Neural crest cell (in vitro differentiated cells): ENCODE measurements around the gene MYH15. TPM values are rescaled to one million over a fixed set of nuclear protein-coding genes. Genes with fewer than 3 reads are reported as not detected.

Experiments
- DNase-seq: peaks from one replicate; pipeline ENCODE4 v3.0.0; 2021; ENCODE audit warnings: low read depth, mixed read lengths, low spot score
- H3K27ac Mint-ChIP-seq: one replicate; pipeline ENCODE4 v1.8.0; 2021; ENCODE audit warnings: mild to moderate bottlenecking, mixed read lengths; ENCODE audit not compliant: unreplicated experiment
- H3K27me3 Mint-ChIP-seq: 2 replicates; pipeline ENCODE4 v1.8.0; 2021; ENCODE audit warnings: low read depth, mild to moderate bottlenecking, mixed read lengths
- H3K36me3 Mint-ChIP-seq: 2 replicates; pipeline ENCODE4 v1.8.0; 2021; ENCODE audit warnings: low read depth, mild to moderate bottlenecking, mixed read lengths
- H3K4me1 Mint-ChIP-seq: 2 replicates; pipeline ENCODE4 v1.8.0; 2021; ENCODE audit warnings: mixed read lengths
- H3K4me3 Mint-ChIP-seq: one replicate; pipeline ENCODE4 v1.8.0; 2021; ENCODE audit warnings: mild to moderate bottlenecking, mixed read lengths
- H3K9me3 Mint-ChIP-seq: 2 replicates; pipeline ENCODE4 v1.8.0; 2021; ENCODE audit warnings: mixed read lengths
- CTCF ChIP-seq: fragments of 200-600 bp; sonication (generic); conservative IDR thresholded peaks from 2 replicates; pipeline ENCODE4 v1.5.0; 2021; ENCODE audit warnings: antibody characterized with exemption, mild to moderate bottlenecking
- total RNA-seq: library from RNA; stranded (reverse); gene quantifications from 2 replicates; pipeline ENCODE4 v1.2.1, GENCODE V29; 2021

MYH15 gene
- total RNA-seq, 1 donor from 2014 or later: 0.16 TPM

- Mint-ChIP-seq H3K27me3 (no peaks in the 10 kb centered on the region), H3K4me1 (no peaks in the 10 kb centered on the region), H3K27ac (no peak overlapping the region), H3K4me3 (no peak overlapping the region), H3K9me3 (peaks cover 8% of the 10 kb centered on the region), H3K36me3 (peaks cover 10% of the 10 kb centered on the region)
- no peak for DNase-seq
- TF ChIP-seq CTCF: no peak
These were observed 81.8 kb downstream of the MYH15 start for GRCh38 chr3:108428586-108428985.

- H3K4me3 Mint-ChIP-seq: no peak overlapping the region
- no peak for DNase-seq
- no peaks in the 10 kb centered on the region for H3K4me1 Mint-ChIP-seq
- peaks cover 2% of the 10 kb centered on the region for H3K9me3 Mint-ChIP-seq
- no peak for TF ChIP-seq CTCF
- H3K27me3 Mint-ChIP-seq: no peaks in the 10 kb centered on the region
- no peaks in the 10 kb centered on the region for H3K36me3 Mint-ChIP-seq
- H3K27ac Mint-ChIP-seq: no peak overlapping the region
These were observed 89.5 kb downstream of the MYH15 start for GRCh38 chr3:108420926-108421325.

- TF ChIP-seq CTCF: no peak
- Mint-ChIP-seq H3K27ac (no peak overlapping the region), H3K4me1 (no peaks in the 10 kb centered on the region), H3K4me3 (no peak overlapping the region), H3K27me3 (no peaks in the 10 kb centered on the region), H3K9me3 (peaks cover 2% of the 10 kb centered on the region), H3K36me3 (no peaks in the 10 kb centered on the region)
- DNase-seq: no peak
These were observed 94.1 kb downstream of the MYH15 start for GRCh38 chr3:108416111-108416869.

GRCh38 chr3:108415661-108416060, 94.7 kb downstream of the MYH15 start:
- DNase-seq: no peak
- no peak for TF ChIP-seq CTCF
- Mint-ChIP-seq H3K27ac (no peak overlapping the region), H3K36me3 (no peaks in the 10 kb centered on the region), H3K27me3 (no peaks in the 10 kb centered on the region), H3K4me3 (no peak overlapping the region), H3K9me3 (no peaks in the 10 kb centered on the region), H3K4me1 (no peaks in the 10 kb centered on the region)

GRCh38 chr3:108414007-108414406, 96.4 kb downstream of the MYH15 start:
- DNase-seq: no peak
- H3K9me3 Mint-ChIP-seq: no peaks in the 10 kb centered on the region
- H3K36me3 Mint-ChIP-seq: no peaks in the 10 kb centered on the region
- H3K27me3 Mint-ChIP-seq: no peaks in the 10 kb centered on the region
- H3K4me1 Mint-ChIP-seq: no peaks in the 10 kb centered on the region
- TF ChIP-seq CTCF: no peak
- no peak overlapping the region for H3K4me3 Mint-ChIP-seq
- H3K27ac Mint-ChIP-seq: no peak overlapping the region
